Measurements from ENCODE around the gene ZFP3.
"Not testable (repeated sequence)": the region's sequence is repeated elsewhere in the genome, so short reads cannot be mapped to it uniquely, and the experiment has no call there.

The ZFP3 gene

DNA sequence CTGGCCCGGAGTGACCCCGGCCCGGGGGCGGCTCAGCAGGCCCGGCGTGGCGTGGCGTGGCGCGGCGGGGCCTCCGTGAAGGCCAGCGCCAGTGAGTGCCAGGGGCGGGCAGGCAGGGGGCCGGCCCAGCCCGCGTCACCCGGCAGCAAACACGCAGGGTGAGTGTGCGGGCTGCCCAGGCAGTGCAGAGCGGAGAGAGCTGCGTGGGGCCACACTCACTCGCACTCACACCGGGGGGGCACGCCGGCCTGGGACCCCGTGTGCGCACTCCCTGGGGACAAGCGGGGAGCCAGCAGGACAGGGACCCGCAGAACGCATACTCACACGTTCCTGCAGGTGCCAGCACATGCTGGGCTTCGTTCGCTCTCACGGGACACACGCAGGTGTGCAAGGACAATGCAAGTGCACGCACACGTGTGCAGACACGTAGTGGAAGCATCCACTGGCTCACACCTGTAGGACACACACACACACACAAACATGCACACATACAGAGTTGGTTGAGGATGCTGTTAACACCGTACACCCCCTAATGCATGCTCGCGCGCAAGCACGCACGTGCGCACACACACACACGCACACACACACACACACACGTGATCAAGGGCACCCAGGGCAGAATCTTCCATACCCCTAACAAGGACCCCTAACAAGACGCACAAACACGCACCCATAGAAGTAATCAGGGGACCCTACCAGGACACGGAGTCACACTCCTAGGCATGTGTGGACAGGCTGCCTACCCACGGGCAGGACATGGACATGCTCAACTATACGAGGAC, 45.3 kb downstream of the ZFP3 start:
- no peak for DNase-seq (ENCODE audit: low read depth, low spot score)
- no peak overlapping the region for H3K27ac ChIP-seq

DNA sequence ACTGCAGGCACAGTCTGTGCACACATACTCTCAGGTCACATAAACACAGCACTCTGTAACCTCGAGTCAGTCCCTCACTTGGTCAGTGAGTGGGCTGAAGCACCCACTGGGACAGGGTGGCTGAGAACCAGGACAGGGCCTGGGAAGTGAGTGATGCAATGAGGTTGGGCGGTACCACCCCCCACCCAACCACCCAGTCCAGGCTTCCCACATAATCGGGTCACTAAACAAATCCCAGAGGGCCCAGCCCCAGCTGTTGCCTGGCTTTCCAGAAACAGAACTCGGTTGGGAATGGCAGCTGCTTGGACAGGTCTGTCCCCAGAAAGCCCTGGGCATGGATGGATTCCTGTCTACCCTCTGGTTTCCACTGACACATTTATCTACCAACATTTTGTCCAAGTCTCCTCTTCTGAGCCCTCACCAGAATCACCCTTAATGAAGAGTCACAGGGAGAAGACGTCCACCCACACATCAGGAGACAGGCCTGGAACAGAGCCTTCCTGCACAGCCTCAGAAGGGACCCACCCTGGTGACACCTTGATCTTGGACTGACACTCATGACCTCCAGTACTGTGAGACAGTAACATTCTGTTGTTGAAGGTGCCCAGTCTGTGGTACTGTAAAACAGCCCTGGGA, 46.0 kb downstream of the ZFP3 start:
- H3K27ac ChIP-seq; DNase-seq (ENCODE audit: low read depth, low spot score): not testable (repeated sequence)

DNA sequence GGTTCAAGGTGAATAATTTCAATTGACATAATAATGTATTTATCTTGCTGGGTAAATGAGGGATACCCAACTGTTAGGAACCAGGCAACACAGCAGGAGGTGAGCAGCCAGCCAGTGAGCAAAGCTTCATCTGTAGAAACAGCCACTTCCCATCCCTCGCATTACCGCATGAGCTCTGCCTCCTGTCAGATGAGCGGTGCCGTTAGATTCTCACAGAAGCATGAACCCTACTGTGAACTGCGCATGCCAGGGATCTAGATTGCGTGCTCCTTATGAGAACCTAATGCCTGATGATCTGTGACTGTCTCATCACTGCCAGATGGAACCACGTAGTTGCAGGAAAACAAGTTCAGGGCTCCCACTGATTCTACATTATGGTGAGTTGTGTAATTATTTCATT, 46.6 kb downstream of the ZFP3 start:
- DNase-seq (ENCODE audit: low read depth, low spot score); H3K27ac ChIP-seq: not testable (repeated sequence)

DNA sequence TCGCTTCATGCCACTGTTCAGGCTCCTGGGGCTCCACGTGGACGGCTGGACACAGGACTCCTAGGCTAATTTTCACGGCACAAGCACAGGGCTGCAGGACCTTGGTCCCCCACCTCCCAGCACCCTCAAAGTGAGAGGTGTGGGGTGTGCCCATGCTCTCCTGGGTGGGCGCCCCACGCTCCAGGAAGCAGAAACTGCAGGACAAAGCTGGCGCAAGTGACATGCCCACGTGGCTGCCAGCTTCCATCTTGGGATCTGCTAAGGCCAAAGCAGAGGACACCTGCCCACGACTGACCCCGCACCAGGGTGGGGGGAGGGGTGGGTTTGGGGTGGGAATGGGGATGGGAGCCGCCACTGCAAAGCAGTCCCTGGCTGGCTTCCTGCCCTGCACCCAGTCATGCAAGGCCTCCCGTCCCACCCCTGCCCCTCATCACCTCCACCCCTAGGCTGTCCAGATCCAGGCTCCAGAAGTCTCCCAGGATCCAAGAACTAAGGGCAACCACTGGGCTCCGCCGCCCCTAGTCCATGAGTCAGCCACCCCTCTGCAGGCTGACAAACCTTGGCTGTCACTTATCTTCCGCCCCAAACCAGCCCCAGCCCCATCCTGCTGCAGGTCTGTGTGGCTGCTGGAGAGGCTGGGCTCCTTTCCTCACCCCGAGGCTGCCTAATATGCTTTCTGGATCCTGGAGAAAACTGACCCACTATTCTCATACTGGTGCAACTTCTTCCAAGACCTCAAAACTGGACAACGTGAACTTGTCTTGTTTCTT, 48.6 kb downstream of the ZFP3 start:
- no peak for DNase-seq (ENCODE audit: low read depth, low spot score)
- H3K27ac ChIP-seq: no peak overlapping the region

DNA sequence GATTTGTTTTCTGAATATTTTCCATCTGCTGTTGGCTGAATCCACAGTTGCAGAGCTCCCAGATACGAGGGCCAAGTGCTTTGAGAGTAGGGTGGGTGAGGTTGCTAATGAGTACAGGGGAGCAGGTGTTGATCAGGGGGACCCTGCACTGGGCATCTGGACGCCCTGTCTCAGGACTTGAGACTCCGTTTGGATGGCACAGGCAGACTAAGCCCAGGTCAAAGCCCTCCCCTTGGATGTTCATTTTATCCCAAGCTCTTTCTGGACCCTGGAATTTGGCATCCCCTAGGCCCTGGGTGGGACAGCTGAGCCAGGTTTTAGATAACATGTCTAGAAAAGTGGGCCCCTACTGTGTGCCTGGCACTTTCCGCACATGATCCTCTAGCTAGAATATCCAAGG, 49.6 kb downstream of the ZFP3 start:
- no peak overlapping the region for H3K27ac ChIP-seq
- no peak for DNase-seq (ENCODE audit: low read depth, low spot score)

DNA sequence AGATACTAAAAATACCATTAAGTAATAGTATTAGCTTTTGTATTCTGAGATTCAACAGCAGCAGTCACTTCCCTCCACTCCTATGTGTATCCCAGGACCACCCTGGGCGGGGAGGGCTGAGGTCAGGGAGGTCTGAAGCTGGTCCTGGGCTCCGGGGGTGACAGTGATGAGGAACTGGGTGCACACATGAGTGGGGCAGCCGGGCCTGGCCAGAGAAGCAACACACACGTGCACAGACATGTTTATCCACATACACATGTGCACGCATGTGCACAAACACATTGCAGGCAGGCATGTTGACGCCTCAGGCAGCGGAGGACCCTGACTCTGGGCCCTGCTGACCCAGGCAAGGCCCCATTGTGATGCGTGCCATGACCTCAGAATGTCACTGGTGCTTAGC, 50.1 kb downstream of the ZFP3 start:
- not testable (repeated sequence) for H3K27ac ChIP-seq; DNase-seq (ENCODE audit: low read depth, low spot score)

DNA sequence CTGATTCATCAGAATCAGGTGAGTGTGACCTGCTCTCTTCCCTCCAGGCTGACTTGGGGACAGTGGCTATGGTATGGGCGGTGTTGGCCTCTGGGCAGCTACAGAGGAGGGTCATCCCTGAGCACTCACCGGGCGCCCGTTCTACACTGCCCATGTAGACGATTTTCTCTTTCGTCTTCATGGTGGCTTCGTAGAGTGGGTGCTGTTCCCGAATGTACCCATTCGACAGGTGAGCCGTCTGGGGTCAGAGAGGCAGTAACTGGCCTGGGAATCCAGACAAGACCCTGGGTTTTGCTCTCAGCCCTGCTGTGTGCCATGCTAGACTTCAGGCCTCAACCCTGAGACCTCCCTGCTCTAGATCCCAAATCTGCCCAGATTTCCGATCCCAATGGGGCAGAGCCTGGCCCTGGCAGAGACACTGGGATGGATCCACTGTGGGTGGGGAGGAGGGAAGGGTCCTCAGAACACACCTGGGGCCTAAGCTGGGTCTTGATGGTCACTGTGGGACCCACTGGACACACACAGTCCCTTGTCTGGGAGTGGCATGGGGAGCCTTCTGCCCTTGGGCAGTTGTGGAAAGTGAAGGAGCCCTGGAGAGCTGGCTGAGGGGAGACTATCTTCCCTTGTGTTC, 50.8 kb downstream of the ZFP3 start:
- no peak for DNase-seq (ENCODE audit: low read depth, low spot score)
- H3K27ac ChIP-seq: no peak overlapping the region

DNA sequence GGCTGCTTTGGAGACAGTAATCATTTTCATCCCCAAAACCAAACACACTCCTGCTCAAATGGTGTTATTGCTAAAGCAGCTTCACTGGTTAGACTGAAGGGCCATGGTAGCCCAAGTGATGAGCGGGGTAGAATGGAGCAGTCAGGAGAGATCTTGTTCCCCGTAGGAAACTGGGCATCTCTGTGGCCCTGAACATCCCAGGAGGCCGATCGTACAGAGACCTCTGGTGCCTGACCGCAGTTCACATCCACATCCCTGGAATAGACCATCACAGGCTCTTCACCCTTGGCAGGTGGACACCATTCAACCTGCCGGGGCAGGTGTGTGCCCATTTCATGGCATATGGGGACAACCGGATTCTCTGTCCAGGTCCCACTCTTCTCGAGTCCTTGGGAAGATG, 51.5 kb downstream of the ZFP3 start:
- DNase-seq (ENCODE audit: low read depth, low spot score); H3K27ac ChIP-seq: not testable (repeated sequence)

DNA sequence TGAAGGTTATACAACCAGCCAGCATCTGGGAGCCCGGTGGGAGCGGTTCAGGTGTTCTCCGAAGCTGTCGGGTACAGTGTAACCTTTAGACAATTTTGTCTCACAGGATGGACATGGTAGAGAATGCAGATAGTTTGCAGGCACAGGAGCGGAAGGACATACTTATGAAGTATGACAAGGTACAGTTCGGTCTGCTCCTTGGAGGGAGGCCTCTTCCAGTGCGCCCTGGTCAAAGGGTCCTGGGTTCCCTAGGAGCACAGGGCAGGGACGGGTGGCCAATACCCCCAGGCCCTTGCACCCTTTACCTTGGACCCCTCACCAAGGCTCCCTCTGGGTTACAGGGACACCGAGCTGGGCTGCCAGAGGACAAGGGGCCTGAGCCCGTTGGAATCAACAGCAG, 52.0 kb downstream of the ZFP3 start:
- H3K27ac ChIP-seq; DNase-seq (ENCODE audit: low read depth, low spot score): not testable (repeated sequence)

DNA sequence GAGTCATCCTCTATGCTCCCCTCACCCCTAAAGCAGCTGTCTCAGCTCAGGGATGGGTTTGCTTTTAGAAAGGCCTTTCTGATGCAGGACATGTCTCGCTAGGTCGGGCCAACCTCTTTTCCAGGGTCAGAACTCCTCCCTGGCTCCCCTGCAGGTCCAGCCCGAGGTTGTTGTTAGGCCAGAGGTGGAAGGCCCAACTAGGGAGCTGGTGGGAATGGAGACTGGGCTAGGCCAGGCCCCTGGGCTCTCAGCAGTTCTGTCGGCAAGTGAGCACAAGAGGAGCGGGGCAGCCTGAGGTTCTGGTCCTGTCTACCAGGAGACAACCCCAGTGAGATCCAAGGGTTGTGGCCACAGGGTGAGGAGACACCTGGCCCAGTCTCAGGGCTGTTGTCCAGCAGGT, 52.4 kb downstream of the ZFP3 start:
- H3K27ac ChIP-seq; DNase-seq (ENCODE audit: low read depth, low spot score): not testable (repeated sequence)

DNA sequence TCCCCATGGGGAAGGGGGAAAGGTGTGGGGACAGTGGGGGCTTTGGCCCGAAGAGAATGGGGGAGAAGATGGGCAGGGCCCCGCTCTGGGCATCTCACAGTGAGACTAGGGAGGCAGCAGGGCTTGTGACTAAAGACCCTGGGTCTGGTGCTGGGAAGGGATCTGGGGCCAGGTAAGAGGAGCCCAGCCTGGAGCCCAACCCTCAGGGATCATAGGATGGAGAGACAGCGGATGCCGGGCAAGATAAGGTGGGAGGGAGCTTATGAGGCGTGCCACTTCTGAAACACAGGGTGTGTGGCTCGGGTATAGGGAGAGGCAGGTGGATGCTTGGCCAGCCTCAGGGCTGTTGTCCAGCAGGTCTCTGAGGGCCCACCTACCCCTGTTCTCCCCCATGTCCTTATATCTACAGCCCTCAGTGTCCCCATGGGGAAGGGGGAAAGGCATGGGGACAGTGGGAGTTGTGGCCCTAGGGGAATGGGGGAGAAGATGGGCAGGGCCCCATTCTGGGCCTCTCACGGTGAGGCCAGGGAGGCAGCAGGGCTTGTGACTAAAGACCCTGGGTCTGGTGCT, 53.0 kb downstream of the ZFP3 start:
- no peak for DNase-seq (ENCODE audit: low read depth, low spot score)
- H3K27ac ChIP-seq: no peak overlapping the region

DNA sequence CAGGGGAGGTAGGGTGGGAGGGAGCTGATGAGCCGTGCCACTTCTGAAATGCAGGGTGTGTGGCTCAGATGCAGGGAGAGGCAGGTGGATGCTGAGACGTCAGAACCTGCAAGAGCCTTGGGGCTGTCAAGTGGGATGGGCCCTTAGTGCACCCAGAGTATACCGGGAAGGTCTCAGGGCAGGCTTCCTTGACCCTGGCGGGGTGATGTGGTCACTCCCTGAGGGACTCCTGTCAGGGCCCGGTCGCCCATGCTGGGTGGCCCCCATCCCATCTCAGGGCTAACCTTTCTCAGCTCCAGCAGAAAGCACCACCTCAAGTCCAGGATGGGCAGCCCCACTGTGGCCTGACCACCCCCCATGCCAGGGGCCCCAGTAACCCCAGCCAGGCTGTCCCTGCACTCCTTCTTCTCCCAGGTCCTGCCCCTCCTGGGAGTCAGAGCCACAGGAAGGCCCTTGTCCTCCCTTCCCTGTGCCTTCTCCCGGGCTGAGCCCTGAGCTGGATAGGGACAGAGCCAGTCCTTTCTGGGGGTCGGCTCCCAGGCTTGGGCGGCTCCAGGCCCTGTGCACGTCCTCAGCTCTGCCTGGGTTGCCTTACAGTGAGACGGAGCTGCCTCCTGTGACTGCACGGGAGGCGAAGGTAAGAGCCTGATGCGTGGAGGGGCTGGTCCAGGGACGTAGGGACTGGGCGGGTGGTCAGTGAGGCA, 53.7 kb downstream of the ZFP3 start:
- H3K27ac ChIP-seq; DNase-seq (ENCODE audit: low read depth, low spot score): not testable (repeated sequence)

DNA sequence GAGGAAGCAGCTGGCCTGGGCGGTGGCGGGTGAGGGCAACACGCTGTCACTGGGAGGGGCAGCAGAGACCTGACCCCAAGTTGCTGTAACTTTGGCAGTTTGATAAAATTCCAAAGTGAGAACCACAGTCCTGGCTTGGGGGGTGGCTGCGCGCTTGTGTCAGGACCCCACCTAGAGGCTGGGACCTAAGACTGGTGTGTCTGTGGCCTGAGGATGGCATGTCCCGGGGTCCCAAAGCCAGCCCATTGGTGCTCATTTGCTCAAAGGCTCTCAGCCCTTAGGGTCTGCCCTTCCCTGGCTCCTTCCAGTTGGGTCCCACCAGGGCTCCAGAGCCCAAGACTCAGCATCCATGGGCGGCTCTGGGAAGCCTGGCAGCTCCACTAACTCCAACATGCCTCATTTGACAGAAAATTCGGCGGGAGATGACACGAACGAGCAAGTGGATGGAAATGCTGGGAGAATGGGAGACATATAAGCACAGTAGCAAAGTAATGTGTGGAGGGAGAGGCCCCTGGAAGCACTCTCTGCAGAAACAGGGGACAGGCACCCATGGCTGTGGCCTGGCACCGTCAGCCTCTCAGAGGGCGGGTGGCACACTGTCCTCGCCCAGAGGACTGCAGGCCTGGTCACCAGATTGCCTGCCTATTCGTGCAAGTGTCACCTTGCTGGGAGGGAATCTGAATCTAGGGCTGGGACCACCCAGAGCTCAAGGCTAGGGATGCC, 54.4 kb downstream of the ZFP3 start:
- not testable (repeated sequence) for DNase-seq (ENCODE audit: low read depth, low spot score); H3K27ac ChIP-seq

DNA sequence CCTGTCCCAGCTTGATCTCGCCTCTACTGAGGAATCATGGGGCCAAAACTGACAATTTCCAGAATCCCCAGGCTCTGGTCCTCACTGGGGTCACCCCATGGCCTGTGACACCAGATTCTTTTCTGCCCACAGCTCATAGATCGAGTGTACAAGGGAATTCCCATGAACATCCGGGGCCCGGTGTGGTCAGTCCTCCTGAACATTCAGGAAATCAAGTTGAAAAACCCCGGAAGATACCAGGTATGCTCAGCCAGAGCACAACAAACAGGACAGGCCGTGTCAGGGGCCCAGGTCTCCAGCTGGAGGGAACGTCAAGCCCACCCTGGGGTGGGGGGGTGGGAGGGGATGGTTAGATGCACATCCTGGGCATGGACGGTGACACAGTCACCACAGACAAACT, 55.0 kb downstream of the ZFP3 start:
- no peak for DNase-seq (ENCODE audit: low read depth, low spot score)

DNA sequence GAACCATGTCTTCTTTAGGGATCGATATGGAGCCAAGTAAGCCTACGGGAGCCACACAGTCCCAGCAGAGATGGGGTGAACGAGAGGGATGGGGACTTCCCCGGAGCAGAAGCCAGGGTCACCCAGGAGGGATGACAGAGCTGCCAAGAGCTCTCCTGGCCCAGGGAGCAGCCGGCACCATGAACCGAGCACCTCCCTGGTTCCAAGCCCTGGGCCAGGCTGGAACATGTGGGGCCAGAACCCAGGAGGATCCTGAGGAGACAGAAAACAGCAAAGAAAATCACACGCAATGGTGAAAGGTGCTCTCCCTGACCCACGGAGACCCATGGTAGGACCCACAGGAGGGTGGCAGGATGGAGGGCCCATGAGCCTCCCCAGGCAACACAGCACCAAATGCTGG, 55.7 kb downstream of the ZFP3 start:
- not testable (repeated sequence) for DNase-seq (ENCODE audit: low read depth, low spot score); H3K27ac ChIP-seq

More for the DNA sequence above, 55.0 kb downstream of the ZFP3 start:
- no peak overlapping the region for H3K27ac ChIP-seq

DNA sequence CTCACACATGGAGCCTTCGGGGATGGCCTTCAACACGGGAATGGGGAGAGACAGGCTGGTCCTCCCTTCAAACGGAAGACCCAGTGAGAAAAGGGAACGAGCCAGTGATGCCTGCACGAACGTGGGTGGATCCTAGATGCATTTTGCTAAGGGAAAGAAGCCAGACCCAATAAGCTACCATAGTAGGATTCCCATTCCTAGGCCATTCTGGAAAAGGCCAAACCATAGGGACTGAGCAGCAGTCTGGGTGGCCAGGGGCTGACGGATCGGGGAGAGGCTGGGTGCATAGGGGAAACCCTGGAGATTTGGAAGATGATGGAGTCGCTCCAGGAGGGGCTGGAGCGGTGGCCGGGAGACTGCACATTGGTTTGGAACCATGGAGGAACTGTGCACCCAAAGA, 56.3 kb downstream of the ZFP3 start:
- not testable (repeated sequence) for DNase-seq (ENCODE audit: low read depth, low spot score); H3K27ac ChIP-seq

DNA sequence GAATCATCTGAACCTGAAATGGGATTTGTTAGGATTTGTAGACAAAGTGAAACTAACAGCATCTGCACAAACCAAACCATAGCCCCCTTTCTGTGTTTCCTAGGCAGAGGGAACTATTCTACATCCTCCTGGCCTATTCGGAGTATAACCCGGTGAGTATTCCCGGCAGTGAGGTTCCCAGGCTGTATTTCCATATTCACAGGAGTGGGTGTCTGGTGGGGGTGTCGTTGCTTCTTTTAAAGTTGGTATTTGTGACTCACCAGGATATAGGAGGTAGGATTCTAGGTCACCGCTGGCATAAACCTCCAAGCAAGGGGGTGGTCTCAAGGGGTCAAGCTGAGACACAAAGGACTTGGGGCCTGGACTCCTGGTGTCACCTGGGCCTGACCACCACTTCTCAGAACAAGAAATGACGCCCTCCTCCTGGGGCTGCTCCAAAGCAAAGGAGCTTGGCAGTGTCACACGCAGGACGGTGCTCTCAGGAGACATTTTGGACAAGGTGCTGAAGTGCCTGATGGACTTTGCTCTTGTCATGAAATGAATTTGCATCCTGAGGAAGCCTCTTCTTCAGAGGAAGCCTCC, 57.0 kb downstream of the ZFP3 start:
- not testable (repeated sequence) for DNase-seq (ENCODE audit: low read depth, low spot score); H3K27ac ChIP-seq

DNA sequence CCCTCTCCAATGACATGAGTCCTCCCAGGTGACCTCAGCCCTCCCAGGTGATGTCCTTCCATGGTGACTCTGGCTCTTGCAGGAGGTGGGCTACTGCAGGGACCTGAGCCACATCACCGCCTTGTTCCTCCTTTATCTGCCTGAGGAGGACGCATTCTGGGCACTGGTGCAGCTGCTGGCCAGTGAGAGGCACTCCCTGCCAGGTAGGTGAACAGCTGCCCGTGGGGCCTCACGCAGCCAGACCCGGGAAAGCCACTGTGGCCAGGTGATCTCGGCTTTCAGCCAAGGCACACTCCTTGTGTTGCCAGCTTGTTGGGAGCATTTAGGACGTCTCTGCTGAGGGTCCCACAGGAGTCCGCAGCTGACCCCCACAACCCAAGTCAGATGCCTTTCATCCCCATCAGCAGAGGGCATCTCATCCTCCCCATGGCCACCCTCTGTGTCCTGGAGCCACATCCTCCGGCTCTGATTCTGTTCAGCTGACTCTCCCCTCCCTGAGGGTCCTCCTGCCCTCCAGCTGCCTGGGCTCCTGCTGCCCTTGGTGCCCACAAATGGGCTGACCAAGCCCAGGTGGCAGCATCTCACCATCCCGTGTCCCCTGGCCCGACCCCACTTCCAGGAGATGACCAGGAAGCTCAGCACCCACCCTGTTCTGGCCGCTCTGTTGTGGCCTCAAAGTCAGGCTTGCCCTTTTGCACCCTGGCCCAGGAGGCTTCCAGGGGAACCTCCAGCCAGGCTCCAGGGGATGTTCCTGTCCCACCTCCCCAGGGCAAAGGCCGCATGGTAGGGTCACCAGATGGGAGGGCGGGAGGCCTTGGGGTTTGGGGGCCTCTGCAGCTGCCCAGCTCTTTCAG, 57.7 kb downstream of the ZFP3 start:
- no peak for DNase-seq (ENCODE audit: low read depth, low spot score)
- no peak overlapping the region for H3K27ac ChIP-seq

All from epithelial cell of prostate (primary cell).